H7 (cell line): ENCODE measurements around the gene MASP1. TPM values are rescaled to one million over a fixed set of nuclear protein-coding genes. Genes with fewer than 3 reads are reported as not detected.
"Not testable (repeated sequence)": the region's sequence is repeated elsewhere in the genome, so short reads cannot be mapped to it uniquely, and the experiment has no call there.

Experiments
- DNase-seq: peaks from one replicate; pipeline ENCODE4 v3.0.0; 2012
- H3K27me3 ChIP-seq: 2 replicates; pipeline ENCODE4 v1.6.0; 2011; ENCODE audit warnings: mild to moderate bottlenecking, low read length; ENCODE audit not compliant: control insufficient read depth, insufficient read depth
- H3K36me3 ChIP-seq: replicated peaks from 2 replicates; pipeline ENCODE4 v1.5.1; 2011; ENCODE audit warnings: low read length; ENCODE audit not compliant: control insufficient read depth, insufficient read depth
- H3K4me3 ChIP-seq: 2 replicates; pipeline ENCODE4 v1.5.1; 2011; ENCODE audit warnings: low read depth, mild to moderate bottlenecking, control low read depth, low read length, moderate library complexity; ENCODE audit not compliant: insufficient read depth
- total RNA-seq: library from RNA; depleted of rRNA; stranded (reverse); fragments of >200 nt; shearing (Covaris generic); gene quantifications from 2 replicates; pipeline ENCODE4 v1.2.3, GENCODE V29; 2014

The MASP1 gene
- total RNA-seq, 1 experiment from 2014 or later, result 4.1 TPM

- DNase-seq, result no peak
- no peak overlapping the region for H3K4me3 ChIP-seq
- H3K36me3 ChIP-seq, result no peaks in the 10 kb centered on the region; the same call in 1 of the 2 replicates
- no peaks in the 10 kb centered on the region for H3K27me3 ChIP-seq
Observed at GRCh38 chr3:187209491-187209890, 82.0 kb downstream of the MASP1 start.

GRCh38 chr3:187208159-187208558, 83.4 kb downstream of the MASP1 start:
- Histone ChIP-seq H3K27me3 (no peaks in the 10 kb centered on the region), H3K36me3 (no peaks in the 10 kb centered on the region; the same call in 1 of the 2 replicates), H3K4me3 (no peak overlapping the region)
- no peak for DNase-seq

- H3K36me3 ChIP-seq, result no peaks in the 10 kb centered on the region; the same call in 1 of the 2 replicates
- H3K27me3 ChIP-seq, result no peaks in the 10 kb centered on the region
- H3K4me3 ChIP-seq, result no peak overlapping the region
- DNase-seq, result no peak
Observed at GRCh38 chr3:187207624-187208023, 83.9 kb downstream of the MASP1 start.

- H3K36me3 ChIP-seq, result no peaks in the 10 kb centered on the region; the same call in 1 of the 2 replicates
- H3K4me3 ChIP-seq, result no peak overlapping the region
- no peak for DNase-seq
- no peaks in the 10 kb centered on the region for H3K27me3 ChIP-seq
Observed at GRCh38 chr3:187207062-187207461, 84.5 kb downstream of the MASP1 start.

GRCh38 chr3:187205683-187206082, 85.9 kb downstream of the MASP1 start:
- DNase-seq, result no peak
- Histone ChIP-seq H3K4me3 (no peak overlapping the region), H3K27me3 (no peaks in the 10 kb centered on the region), H3K36me3 (no peaks in the 10 kb centered on the region; the same call in 1 of the 2 replicates)

- H3K36me3 ChIP-seq, H3K4me3 ChIP-seq, DNase-seq, H3K27me3 ChIP-seq: not testable (repeated sequence)
Observed at GRCh38 chr3:187199463-187200050, 92.0 kb downstream of the MASP1 start.

GRCh38 chr3:187198490-187198889, 93.0 kb downstream of the MASP1 start:
- H3K36me3 ChIP-seq, result no peaks in the 10 kb centered on the region
- H3K4me3 ChIP-seq, result no peak overlapping the region
- no peaks in the 10 kb centered on the region for H3K27me3 ChIP-seq
- no peak for DNase-seq

GRCh38 chr3:187197335-187197649, 94.2 kb downstream of the MASP1 start, which contains the start of gene RTP1:
TSS of gene RTP1 (plus strand) at chr3:187197486. CDS start at chr3:187197516, 30 bp downstream.
- Histone ChIP-seq H3K36me3 (no peaks in the 10 kb centered on the region), H3K27me3 (no peaks in the 10 kb centered on the region), H3K4me3 (no peak within 1 kb of the TSS)
- peak; percentile 62 for DNase-seq

GRCh38 chr3:187196573-187197334, 94.8 kb downstream of the MASP1 start:
- H3K36me3 ChIP-seq, result no peaks in the 10 kb centered on the region
- no peak for DNase-seq

GRCh38 chr3:187193181-187193580, 98.4 kb downstream of the MASP1 start:
- H3K4me3 ChIP-seq, result no peak overlapping the region
- no peaks in the 10 kb centered on the region for H3K27me3 ChIP-seq
- no peaks in the 10 kb centered on the region for H3K36me3 ChIP-seq
- DNase-seq, result no peak

More at GRCh38 chr3:187196573-187197334, 94.8 kb downstream of the MASP1 start:
- Histone ChIP-seq H3K27me3 (no peaks in the 10 kb centered on the region), H3K4me3 (no peak overlapping the region)

GRCh38 chr3:187191271-187191670, 100.3 kb downstream of the MASP1 start:
- no peak overlapping the region for H3K4me3 ChIP-seq
- DNase-seq, result no peak
- H3K36me3 ChIP-seq, result no peaks in the 10 kb centered on the region
- H3K27me3 ChIP-seq, result no peaks in the 10 kb centered on the region

GRCh38 chr3:187188931-187189330, 102.6 kb downstream of the MASP1 start:
- Histone ChIP-seq H3K27me3 (no peaks in the 10 kb centered on the region), H3K36me3 (no peaks in the 10 kb centered on the region), H3K4me3 (no peak overlapping the region)
- no peak for DNase-seq

- H3K4me3 ChIP-seq, result no peak overlapping the region
- no peaks in the 10 kb centered on the region for H3K36me3 ChIP-seq
- no peak for DNase-seq
- H3K27me3 ChIP-seq, result no peaks in the 10 kb centered on the region
Observed at GRCh38 chr3:187186801-187187421, 104.6 kb downstream of the MASP1 start.

GRCh38 chr3:187186375-187186774, 105.2 kb downstream of the MASP1 start:
- DNase-seq, result no peak
- no peaks in the 10 kb centered on the region for H3K36me3 ChIP-seq
- H3K27me3 ChIP-seq, result no peaks in the 10 kb centered on the region
- H3K4me3 ChIP-seq, result no peak overlapping the region

GRCh38 chr3:187185759-187186158, 105.8 kb downstream of the MASP1 start:
- peak; percentile 75 for DNase-seq
- Histone ChIP-seq H3K4me3 (no peak overlapping the region), H3K36me3 (no peaks in the 10 kb centered on the region), H3K27me3 (no peaks in the 10 kb centered on the region)
